ENCODE measurements around the gene ZNRF4. TPM values are rescaled to one million over a fixed set of nuclear protein-coding genes. Genes with fewer than 3 reads are reported as not detected.
"Not testable (repeated sequence)": the region's sequence is repeated elsewhere in the genome, so short reads cannot be mapped to it uniquely, and the experiment has no call there.

The ZNRF4 gene
- total RNA-seq (2022) (not detected in 2 replicates), Bru-seq, nascent RNA (not detected), BruChase-seq, experiment 1, labeled RNA remaining after a 2-hour chase (not detected), BruChase-seq, experiment 2, labeled RNA remaining after a 6-hour chase (not detected)
- long read RNA-seq, result 0 reads

GRCh38 chr19:5455367-5456129 lies at the start of gene ZNRF4:
Gene ZNRF4, plus strand, starts transcription at chr19:5455417. Its CDS starts 75 bp downstream, at chr19:5455492.
- Mint-ChIP-seq H3K36me3 (ENCODE audit: insufficient read depth, unreplicated experiment) (no peaks in the 10 kb centered on the region), H3K4me1 (ENCODE audit: low read depth, unreplicated experiment) (no peaks in the 10 kb centered on the region), H3K4me3 (ENCODE audit: unreplicated experiment) (no peak within 1 kb of the TSS), H3K27ac (ENCODE audit: unreplicated experiment) (no peak within 1 kb of the TSS), H3K9me3 (ENCODE audit: unreplicated experiment) (no peaks in the 10 kb centered on the region), H3K27me3 (ENCODE audit: insufficient read depth, unreplicated experiment) (no peaks in the 10 kb centered on the region)
- BruUV-seq (replicated peaks), result no TSS peak
- ChIA-PET CTCF (no interaction called here), POLR2A (no interaction called here)
- Histone ChIP-seq H3K4me3 (ENCODE audit: low read depth, low read length) (no peak within 1 kb of the TSS), H3K9me3 (peaks cover 4% of the 10 kb centered on the region; the same call in 1 of the 2 replicates), H3K4me1 (no peaks in the 10 kb centered on the region), H3K36me3 (ENCODE audit: control insufficient read depth, insufficient read depth, low read length) (no peaks in the 10 kb centered on the region), H3K27me3 (replicated peaks; ENCODE audit: control insufficient read depth, insufficient read depth, low read length) (no peaks in the 10 kb centered on the region)
- intact Hi-C loops (cut with micrococcal nuclease; ENCODE audit: unreplicated experiment), result no loop called here
- TF ChIP-seq, protein P1, sequence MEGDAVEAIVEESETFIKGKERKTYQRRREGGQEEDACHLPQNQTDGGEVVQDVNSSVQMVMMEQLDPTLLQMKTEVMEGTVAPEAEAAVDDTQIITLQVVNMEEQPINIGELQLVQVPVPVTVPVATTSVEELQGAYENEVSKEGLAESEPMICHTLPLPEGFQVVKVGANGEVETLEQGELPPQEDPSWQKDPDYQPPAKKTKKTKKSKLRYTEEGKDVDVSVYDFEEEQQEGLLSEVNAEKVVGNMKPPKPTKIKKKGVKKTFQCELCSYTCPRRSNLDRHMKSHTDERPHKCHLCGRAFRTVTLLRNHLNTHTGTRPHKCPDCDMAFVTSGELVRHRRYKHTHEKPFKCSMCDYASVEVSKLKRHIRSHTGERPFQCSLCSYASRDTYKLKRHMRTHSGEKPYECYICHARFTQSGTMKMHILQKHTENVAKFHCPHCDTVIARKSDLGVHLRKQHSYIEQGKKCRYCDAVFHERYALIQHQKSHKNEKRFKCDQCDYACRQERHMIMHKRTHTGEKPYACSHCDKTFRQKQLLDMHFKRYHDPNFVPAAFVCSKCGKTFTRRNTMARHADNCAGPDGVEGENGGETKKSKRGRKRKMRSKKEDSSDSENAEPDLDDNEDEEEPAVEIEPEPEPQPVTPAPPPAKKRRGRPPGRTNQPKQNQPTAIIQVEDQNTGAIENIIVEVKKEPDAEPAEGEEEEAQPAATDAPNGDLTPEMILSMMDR (IDR thresholded peaks at IDR 0.05; ENCODE audit: insufficient read depth in 1 of 2, low read depth in 1 of 2, low read length in 1 of 2, severe bottlenecking in 1 of 2, unreplicated experiment in 1 of 2), result no peak
- DNase-seq, result no peak

DNA sequence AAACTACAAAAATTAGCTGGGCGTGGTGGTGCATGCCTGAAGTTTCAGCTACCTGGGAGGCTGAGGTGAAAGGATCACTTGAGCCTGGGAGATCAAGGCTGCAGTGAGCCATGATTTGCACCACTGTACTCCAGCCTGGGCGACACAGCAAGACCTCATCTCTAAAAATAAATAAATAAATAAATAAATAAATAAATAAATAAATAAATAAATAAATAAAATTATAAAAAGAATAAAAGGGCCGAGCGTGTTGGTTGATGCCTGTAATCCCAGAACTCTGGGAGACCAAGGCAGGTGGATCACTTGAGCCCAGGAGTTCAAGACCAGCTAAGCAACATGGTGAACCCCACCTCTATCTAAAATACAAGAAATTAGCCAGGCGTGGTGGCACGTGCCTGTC lies 49.0 kb upstream of the ZNRF4 start:
- H3K36me3 Mint-ChIP-seq (ENCODE audit: insufficient read depth, unreplicated experiment); BruUV-seq (replicated peaks); DNase-seq; H3K4me1 Mint-ChIP-seq (ENCODE audit: low read depth, unreplicated experiment); H3K4me1 ChIP-seq; H3K4me3 Mint-ChIP-seq (ENCODE audit: unreplicated experiment); H3K27ac Mint-ChIP-seq (ENCODE audit: unreplicated experiment); H3K36me3 ChIP-seq (ENCODE audit: control insufficient read depth, insufficient read depth, low read length); H3K27me3 ChIP-seq (replicated peaks; ENCODE audit: control insufficient read depth, insufficient read depth, low read length); H3K9me3 ChIP-seq; H3K4me3 ChIP-seq (ENCODE audit: low read depth, low read length); CTCF ChIA-PET; POLR2A ChIA-PET: not testable (repeated sequence)
- Mint-ChIP-seq H3K27me3 (ENCODE audit: insufficient read depth, unreplicated experiment) (peaks cover 13% of the 10 kb centered on the region), H3K9me3 (ENCODE audit: unreplicated experiment) (peaks cover 10% of the 10 kb centered on the region)
- intact Hi-C loops (cut with micrococcal nuclease; ENCODE audit: unreplicated experiment), result loop anchor here (10.0 kb wide), 1 partner anchor 69 kb away; no protein-coding TSS in a partner anchor

- Mint-ChIP-seq H3K4me3 (ENCODE audit: unreplicated experiment) (no peak overlapping the region), H3K27me3 (ENCODE audit: insufficient read depth, unreplicated experiment) (peaks cover 9% of the 10 kb centered on the region), H3K4me1 (ENCODE audit: low read depth, unreplicated experiment) (no peaks in the 10 kb centered on the region), H3K27ac (ENCODE audit: unreplicated experiment) (no peak overlapping the region), H3K36me3 (ENCODE audit: insufficient read depth, unreplicated experiment) (no peaks in the 10 kb centered on the region), H3K9me3 (ENCODE audit: unreplicated experiment) (peaks cover 10% of the 10 kb centered on the region)
- intact Hi-C loops (cut with micrococcal nuclease; ENCODE audit: unreplicated experiment), result loop anchor here (10.0 kb wide), 1 partner anchor 68 kb away; no protein-coding TSS in a partner anchor
- TF ChIP-seq, protein P1 (IDR thresholded peaks at IDR 0.05; ENCODE audit: insufficient read depth in 1 of 2, low read depth in 1 of 2, low read length in 1 of 2, severe bottlenecking in 1 of 2, unreplicated experiment in 1 of 2), result no peak
- BruUV-seq (replicated peaks), result no TSS peak
- POLR2A ChIA-PET, result no interaction called here
- DNase-seq, result no peak
- no peaks in the 10 kb centered on the region for H3K4me1 ChIP-seq
- H3K9me3 ChIP-seq, result peaks cover 4% of the 10 kb centered on the region; the same call in 1 of the 2 replicates
- H3K4me3 ChIP-seq (ENCODE audit: low read depth, low read length), result no peak overlapping the region
- no peaks in the 10 kb centered on the region for H3K27me3 ChIP-seq (replicated peaks; ENCODE audit: control insufficient read depth, insufficient read depth, low read length)
- H3K36me3 ChIP-seq (ENCODE audit: control insufficient read depth, insufficient read depth, low read length), result no peaks in the 10 kb centered on the region
- CTCF ChIA-PET, result interaction anchor here (0.6 to 0.7 kb wide), 2 partner anchors 117 to 724 kb away, joined by 3 to 6 read pairs; no protein-coding TSS in a partner anchor
These were observed 48.4 kb upstream of the ZNRF4 start for GRCh38 chr19:5406816-5407215.

Data from Caco-2 (cell line).